ENCODE measurements around the gene CARMIL1. TPM values are rescaled to one million over a fixed set of nuclear protein-coding genes. Genes with fewer than 3 reads are reported as not detected.
"Not testable (repeated sequence)": the region's sequence is repeated elsewhere in the genome, so short reads cannot be mapped to it uniquely, and the experiment has no call there.

The CARMIL1 gene
- total RNA-seq, 2 donors from 2014 or later, result 28.7 to 31.6 TPM

DNA sequence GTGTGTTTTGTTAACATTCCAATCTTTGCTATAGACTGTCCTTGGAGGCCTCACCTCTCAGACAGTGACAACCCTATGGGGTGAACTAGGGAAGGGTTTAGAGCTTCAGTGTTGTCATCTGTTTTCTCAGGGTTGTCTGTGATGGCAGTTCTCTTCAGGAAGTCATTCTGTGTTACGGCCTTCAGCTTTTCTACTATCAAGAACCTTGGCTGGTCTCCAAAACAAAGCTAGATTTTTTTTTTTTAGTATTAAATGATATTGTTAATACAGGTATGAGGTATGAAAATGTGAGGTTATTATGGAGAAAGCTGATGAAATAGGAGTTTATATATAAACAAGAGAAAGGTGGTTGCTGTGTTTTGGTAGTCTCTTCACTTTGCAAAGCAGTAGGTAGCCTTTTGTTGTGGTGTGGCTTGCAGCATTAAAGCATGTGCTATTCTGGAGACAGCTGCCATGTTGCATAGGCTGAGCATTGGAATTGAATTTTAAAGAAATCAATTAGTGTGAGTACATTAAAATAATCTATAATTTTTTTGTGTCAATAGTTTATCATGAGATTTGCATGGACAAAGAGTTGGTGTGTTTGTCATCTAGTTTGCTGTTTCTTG is 162.6 kb downstream of the CARMIL1 start:
- Mint-ChIP-seq H3K4me1 (peaks cover 2% of the 10 kb centered on the region), H3K4me3 (no peak overlapping the region), H3K36me3 (ENCODE audit: low read depth) (peaks cover 24% of the 10 kb centered on the region), H3K27ac (no peak overlapping the region), H3K27me3 (ENCODE audit: insufficient read depth) (no peaks in the 10 kb centered on the region), H3K9me3 (peaks cover 22% of the 10 kb centered on the region)
- Histone ChIP-seq H3K27ac (ENCODE audit: low read depth, low read length) (no peak overlapping the region), H3K27me3 (ENCODE audit: control insufficient read depth, insufficient read depth, low read length, poor library complexity, severe bottlenecking) (no peaks in the 10 kb centered on the region), H3K4me1 (ENCODE audit: control insufficient read depth, insufficient read depth, low read length) (no peaks in the 10 kb centered on the region), H3K36me3 (ENCODE audit: control insufficient read depth, insufficient read depth, low read length) (peaks cover 15% of the 10 kb centered on the region), H3K4me3 (ENCODE audit: low read length) (no peak overlapping the region), H3K9ac (ENCODE audit: extremely low read depth, low read length, poor library complexity, severe bottlenecking) (no peak overlapping the region), H3K9me3 (ENCODE audit: control insufficient read depth, low read length) (peaks cover 21% of the 10 kb centered on the region)
- TF ChIP-seq, protein P1, sequence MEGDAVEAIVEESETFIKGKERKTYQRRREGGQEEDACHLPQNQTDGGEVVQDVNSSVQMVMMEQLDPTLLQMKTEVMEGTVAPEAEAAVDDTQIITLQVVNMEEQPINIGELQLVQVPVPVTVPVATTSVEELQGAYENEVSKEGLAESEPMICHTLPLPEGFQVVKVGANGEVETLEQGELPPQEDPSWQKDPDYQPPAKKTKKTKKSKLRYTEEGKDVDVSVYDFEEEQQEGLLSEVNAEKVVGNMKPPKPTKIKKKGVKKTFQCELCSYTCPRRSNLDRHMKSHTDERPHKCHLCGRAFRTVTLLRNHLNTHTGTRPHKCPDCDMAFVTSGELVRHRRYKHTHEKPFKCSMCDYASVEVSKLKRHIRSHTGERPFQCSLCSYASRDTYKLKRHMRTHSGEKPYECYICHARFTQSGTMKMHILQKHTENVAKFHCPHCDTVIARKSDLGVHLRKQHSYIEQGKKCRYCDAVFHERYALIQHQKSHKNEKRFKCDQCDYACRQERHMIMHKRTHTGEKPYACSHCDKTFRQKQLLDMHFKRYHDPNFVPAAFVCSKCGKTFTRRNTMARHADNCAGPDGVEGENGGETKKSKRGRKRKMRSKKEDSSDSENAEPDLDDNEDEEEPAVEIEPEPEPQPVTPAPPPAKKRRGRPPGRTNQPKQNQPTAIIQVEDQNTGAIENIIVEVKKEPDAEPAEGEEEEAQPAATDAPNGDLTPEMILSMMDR (conservative IDR thresholded peaks at IDR 0.05), result no peak
- WGBS, 2 experiments (ENCODE audit: insufficient coverage in 1 of 2, insufficient read length in 1 of 2), result 83% methylated on average over 1 of the region's 1 CpG; no CpG with 5 or more reads in 1 of the 2 experiments
- DNase-seq, result no peak

DNA sequence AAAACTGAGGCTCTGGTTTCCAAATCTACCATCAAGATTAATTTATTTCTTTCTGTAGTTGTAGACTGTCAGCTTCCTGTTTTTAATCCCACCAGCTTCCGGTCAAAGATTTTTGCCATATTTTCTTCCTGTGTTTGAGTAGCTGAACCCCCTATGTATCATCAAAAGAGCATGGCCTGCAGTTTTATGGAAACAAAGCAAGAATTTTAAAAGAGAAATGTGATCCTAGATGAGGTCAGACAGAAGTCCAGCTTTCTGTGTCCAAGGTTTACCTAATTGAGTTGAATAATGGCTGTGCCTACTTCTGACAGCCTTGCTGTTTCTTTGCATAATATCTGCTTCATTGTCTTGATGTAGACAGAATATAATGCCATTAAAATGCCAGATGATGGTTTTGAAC is 163.7 kb downstream of the CARMIL1 start:
- peaks cover 22% of the 10 kb centered on the region for H3K9me3 ChIP-seq (ENCODE audit: control insufficient read depth, low read length)
- H3K9ac ChIP-seq (ENCODE audit: extremely low read depth, low read length, poor library complexity, severe bottlenecking), result no peak overlapping the region
- peaks cover 13% of the 10 kb centered on the region for H3K36me3 ChIP-seq (ENCODE audit: control insufficient read depth, insufficient read depth, low read length)
- H3K27ac Mint-ChIP-seq, result peak overlapping the region; percentile 59
- no peak overlapping the region for H3K27ac ChIP-seq (ENCODE audit: low read depth, low read length)
- H3K27me3 Mint-ChIP-seq (ENCODE audit: insufficient read depth), result no peaks in the 10 kb centered on the region
- peaks cover 22% of the 10 kb centered on the region for H3K9me3 Mint-ChIP-seq
- 96% methylated on average over 1 of the region's 1 CpG; no CpG with 5 or more reads in 1 of the 2 experiments for WGBS, 2 experiments (ENCODE audit: insufficient coverage in 1 of 2, insufficient read length in 1 of 2)
- peaks cover 31% of the 10 kb centered on the region for H3K36me3 Mint-ChIP-seq (ENCODE audit: low read depth)
- TF ChIP-seq, protein P1 (conservative IDR thresholded peaks at IDR 0.05), result no peak
- peaks cover 6% of the 10 kb centered on the region for H3K4me1 Mint-ChIP-seq
- DNase-seq, result no peak
- H3K4me1 ChIP-seq (ENCODE audit: control insufficient read depth, insufficient read depth, low read length), result no peaks in the 10 kb centered on the region
- H3K4me3 ChIP-seq (ENCODE audit: low read length), result no peak overlapping the region
- no peaks in the 10 kb centered on the region for H3K27me3 ChIP-seq (ENCODE audit: control insufficient read depth, insufficient read depth, low read length, poor library complexity, severe bottlenecking)
- no peak overlapping the region for H3K4me3 Mint-ChIP-seq

DNA sequence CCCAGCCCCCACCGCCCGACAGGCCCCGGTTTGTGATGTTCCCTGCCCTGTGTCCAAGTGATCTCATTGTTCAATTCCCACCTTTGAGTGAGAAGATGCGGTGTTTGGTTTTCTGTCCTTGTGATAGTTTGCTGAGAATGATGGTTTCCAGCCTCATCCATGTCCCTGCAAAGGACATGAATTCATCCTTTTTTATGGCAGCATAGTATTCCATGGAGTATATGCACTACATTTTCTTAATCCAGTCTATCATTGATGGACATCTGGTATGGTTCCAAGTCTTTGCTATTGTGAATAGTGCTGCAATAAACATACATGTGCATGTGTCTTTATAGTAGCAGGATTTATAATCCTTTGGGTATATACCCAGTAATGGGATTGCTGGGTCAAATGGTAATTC is 165.3 kb downstream of the CARMIL1 start:
- H3K9me3 ChIP-seq (ENCODE audit: control insufficient read depth, low read length), result peaks cover 22% of the 10 kb centered on the region
- H3K27me3 Mint-ChIP-seq (ENCODE audit: insufficient read depth); DNase-seq; H3K27ac ChIP-seq (ENCODE audit: low read depth, low read length); H3K36me3 ChIP-seq (ENCODE audit: control insufficient read depth, insufficient read depth, low read length); H3K4me1 ChIP-seq (ENCODE audit: control insufficient read depth, insufficient read depth, low read length); H3K4me3 ChIP-seq (ENCODE audit: low read length); H3K9ac ChIP-seq (ENCODE audit: extremely low read depth, low read length, poor library complexity, severe bottlenecking); H3K4me3 Mint-ChIP-seq; H3K27ac Mint-ChIP-seq; H3K27me3 ChIP-seq (ENCODE audit: control insufficient read depth, insufficient read depth, low read length, poor library complexity, severe bottlenecking): not testable (repeated sequence)
- WGBS, 2 experiments (ENCODE audit: insufficient coverage in 1 of 2, insufficient read length in 1 of 2), result 80 to 88% methylated on average over 1 to 4 of the region's 4 CpGs
- Mint-ChIP-seq H3K9me3 (peaks cover 22% of the 10 kb centered on the region), H3K4me1 (peaks cover 20% of the 10 kb centered on the region), H3K36me3 (ENCODE audit: low read depth) (peaks cover 31% of the 10 kb centered on the region)

Data from endodermal cell (in vitro differentiated cells).